NCI-H82 treated with DMSO at 0.1 percent for 48 hours (cell line): Measurements from ENCODE around the gene CRIP1.
A peak's percentile ranks its signal among the peaks of the same experiment; 100 is the strongest.

Experiments used
- DNase-seq: peaks from one replicate; lab custom pipeline; 2025; ENCODE audit not compliant: unreplicated experiment; lab: John Stamatoyannopoulos, UW

The CRIP1 gene

GRCh38 chr14:105480199-105480746, 6.4 kb upstream of the CRIP1 start:
- no peak for DNase-seq

GRCh38 chr14:105480807-105481801, 5.6 kb upstream of the CRIP1 start:
- DNase-seq: peak; percentile 48

- no peak for DNase-seq
Measured at GRCh38 chr14:105481886-105482457, 4.7 kb upstream of the CRIP1 start.

- DNase-seq: no peak
Measured at GRCh38 chr14:105482486-105483110, 4.1 kb upstream of the CRIP1 start.

- DNase-seq: no peak
Measured at GRCh38 chr14:105483300-105484068, 3.2 kb upstream of the CRIP1 start.

GRCh38 chr14:105484069-105484996, 2.4 kb upstream of the CRIP1 start:
- DNase-seq: no peak

GRCh38 chr14:105484997-105485393, 1.7 kb upstream of the CRIP1 start:
- no peak for DNase-seq

GRCh38 chr14:105485739-105486162, 935 bp upstream of the CRIP1 start:
- DNase-seq: peak; percentile 36

- DNase-seq: no peak
Measured at GRCh38 chr14:105486974-105487448, 325 bp downstream of the CRIP1 start.

- no peak for DNase-seq
Measured at GRCh38 chr14:105487449-105487985, 831 bp downstream of the CRIP1 start.

GRCh38 chr14:105487986-105488777, 1.5 kb downstream of the CRIP1 start:
- DNase-seq: no peak

- no peak for DNase-seq
Measured at GRCh38 chr14:105488781-105489541, 2.3 kb downstream of the CRIP1 start.

- peak; percentile 51 for DNase-seq
Measured at GRCh38 chr14:105489542-105490266, 3.0 kb downstream of the CRIP1 start.

GRCh38 chr14:105490267-105490571, 3.5 kb downstream of the CRIP1 start:
- no peak for DNase-seq

GRCh38 chr14:105490572-105491365, 4.1 kb downstream of the CRIP1 start, which contains the start of gene TEDC1:
Gene TEDC1 (plus strand): TSS chr14:105491246. CDS start chr14:105491376, 130 bp downstream.
- peak; percentile 98 for DNase-seq

GRCh38 chr14:105491366-105491973, 4.8 kb downstream of the CRIP1 start:
- no peak for DNase-seq
